Trophoblast cell (in vitro differentiated cells and primary cell): Measurements from ENCODE around the gene DHRS7.
A peak's percentile ranks its signal among the peaks of the same experiment; 100 is the strongest.

Experiments
- DNase-seq, 2 donors: peaks; one replicate each; pipeline ENCODE4 v3.0.0-alpha.2; 2016
- H2AFZ ChIP-seq: 2 replicates; pipeline ENCODE4 v1.6.1; 2013; ENCODE audit warnings: low read length, moderate library complexity, mild to moderate bottlenecking; ENCODE audit not compliant: insufficient read depth, poor library complexity
- H2AK5ac ChIP-seq: 2 replicates; pipeline ENCODE4 v1.6.1; 2013; ENCODE audit warnings: mild to moderate bottlenecking, low read length
- H2BK120ac ChIP-seq: 2 replicates; pipeline ENCODE4 v1.6.1; 2013; ENCODE audit warnings: low read length, mild to moderate bottlenecking, moderate library complexity; ENCODE audit not compliant: insufficient read depth, poor library complexity
- H2BK12ac ChIP-seq: 2 replicates; pipeline ENCODE4 v1.6.1; 2013; ENCODE audit warnings: mild to moderate bottlenecking, low read length, moderate library complexity
- H2BK5ac ChIP-seq: 2 replicates; pipeline ENCODE4 v1.6.1; 2013; ENCODE audit warnings: low read length, low read depth, moderate library complexity, mild to moderate bottlenecking; ENCODE audit not compliant: poor library complexity
- H3K14ac ChIP-seq: 2 replicates; pipeline ENCODE4 v1.6.1; 2013; ENCODE audit warnings: mild to moderate bottlenecking, low read length
- H3K18ac ChIP-seq: 2 replicates; pipeline ENCODE4 v1.6.1; 2013; ENCODE audit warnings: mild to moderate bottlenecking, low read length
- H3K23ac ChIP-seq: 2 replicates; pipeline ENCODE4 v1.6.1; 2013; ENCODE audit warnings: low read length
- H3K27ac ChIP-seq: 2 replicates; pipeline ENCODE4 v1.5.1; 2013; ENCODE audit warnings: low read depth, mild to moderate bottlenecking, inconsistent platforms, low read length, moderate library complexity
- H3K27me3 ChIP-seq: 2 replicates; pipeline ENCODE4 v1.6.1; 2013; ENCODE audit warnings: inconsistent platforms, mild to moderate bottlenecking, low read length, moderate library complexity; ENCODE audit not compliant: insufficient read depth
- H3K36me3 ChIP-seq, 2 experiments: 1 replicate in 1 of 2; 2 replicates in 1 of 2; pipeline ENCODE4 v1.6.1; 2013; ENCODE audit warnings: low read length in 2 of 2, mild to moderate bottlenecking in 2 of 2, moderate library complexity in 1 of 2; ENCODE audit not compliant: insufficient read depth in 2 of 2, control insufficient read depth in 1 of 2
- H3K4ac ChIP-seq: 2 replicates; pipeline ENCODE4 v1.6.1; 2013; ENCODE audit warnings: low read depth, mild to moderate bottlenecking, low read length, moderate library complexity
- H3K4me1 ChIP-seq, 2 experiments: 1 replicate in 1 of 2; 2 replicates in 1 of 2; pipeline ENCODE4 v1.6.1; 2013; ENCODE audit warnings: low read length in 2 of 2, mild to moderate bottlenecking in 2 of 2, moderate library complexity in 1 of 2; ENCODE audit not compliant: insufficient read depth in 2 of 2, control insufficient read depth in 1 of 2
- H3K4me2 ChIP-seq: 2 replicates; pipeline ENCODE4 v1.6.1; 2013; ENCODE audit warnings: inconsistent platforms, mild to moderate bottlenecking, low read length, moderate library complexity
- H3K4me3 ChIP-seq: 2 replicates; pipeline ENCODE4 v1.5.1; 2013; ENCODE audit warnings: mild to moderate bottlenecking, low read depth, low read length, inconsistent platforms
- H3K79me1 ChIP-seq: one replicate; pipeline ENCODE4 v1.6.1; 2013; ENCODE audit warnings: low read length
- H3K79me2 ChIP-seq: 2 replicates; pipeline ENCODE4 v1.6.1; 2013; ENCODE audit warnings: low read length, mild to moderate bottlenecking; ENCODE audit not compliant: control insufficient read depth, insufficient read depth, poor library complexity
- H3K9ac ChIP-seq: 2 replicates; pipeline ENCODE4 v1.6.1; 2013; ENCODE audit warnings: mild to moderate bottlenecking, low read length
- H3K9me3 ChIP-seq: 2 replicates; pipeline ENCODE4 v1.6.1; 2013; ENCODE audit warnings: low read depth, mild to moderate bottlenecking, control low read depth, inconsistent platforms, low read length; ENCODE audit not compliant: insufficient read depth
- H4K12ac ChIP-seq: 2 replicates; pipeline ENCODE4 v1.6.1; 2013; ENCODE audit warnings: low read depth, mild to moderate bottlenecking, low read length, moderate library complexity
- H4K8ac ChIP-seq: 2 replicates; pipeline ENCODE4 v1.6.1; 2013; ENCODE audit warnings: low read depth, mild to moderate bottlenecking, low read length, moderate library complexity
- H4K91ac ChIP-seq: one replicate; pipeline ENCODE4 v1.6.1; 2013; ENCODE audit warnings: low read depth, mild to moderate bottlenecking, low read length, moderate library complexity
- WGBS: extraction: QIAGEN DNeasy Blood & Tissue Kit; methylation state at CpG from one replicate; pipeline ENCODE4 v1.1.7; 2013; ENCODE audit warnings: missing lambda C conversion rate; ENCODE audit not compliant: insufficient read length, insufficient coverage; ENCODE audit errors: extremely low coverage; 5-methylcytosine and 5-hydroxymethylcytosine counted together

DHRS7 gene

GRCh38 chr14:60211153-60211552, 46.0 kb upstream of the DHRS7 start:
- H3K4me3 ChIP-seq = no peak overlapping the region
- no peaks in the 10 kb centered on the region for H3K27me3 ChIP-seq
- no peak overlapping the region for H4K8ac ChIP-seq
- no peaks in the 10 kb centered on the region for H3K36me3 ChIP-seq
- no peak overlapping the region for H2AK5ac ChIP-seq
- WGBS = no CpG with 5 or more reads among the region's 3 CpGs
- H3K9me3 ChIP-seq = peaks cover 2% of the 10 kb centered on the region
- H3K27ac ChIP-seq = no peak overlapping the region
- no peak overlapping the region for H2BK120ac ChIP-seq
- H3K79me1 ChIP-seq = no peaks in the 10 kb centered on the region
- no peak for DNase-seq
- H2BK12ac ChIP-seq = no peak overlapping the region
- H3K4ac ChIP-seq = no peak overlapping the region
- no peak overlapping the region for H4K91ac ChIP-seq
- no peak overlapping the region for H3K18ac ChIP-seq
- no peaks in the 10 kb centered on the region for H3K4me1 ChIP-seq
- H3K14ac ChIP-seq = no peak overlapping the region
- H4K12ac ChIP-seq = no peak overlapping the region
- H3K9ac ChIP-seq = no peak overlapping the region
- H3K4me2 ChIP-seq = no peak overlapping the region
- H3K23ac ChIP-seq = no peak overlapping the region
- no peaks in the 10 kb centered on the region for H3K79me2 ChIP-seq
- H2BK5ac ChIP-seq = no peak overlapping the region
- H2AFZ ChIP-seq = no peak overlapping the region

- no peaks in the 10 kb centered on the region for H3K4me1 ChIP-seq
- H3K27ac ChIP-seq = no peak overlapping the region
- no peak overlapping the region for H3K4me3 ChIP-seq
- no peak overlapping the region for H2AK5ac ChIP-seq
- no peak overlapping the region for H3K4me2 ChIP-seq
- H3K18ac ChIP-seq = no peak overlapping the region
- no peaks in the 10 kb centered on the region for H3K79me1 ChIP-seq
- no peak overlapping the region for H4K12ac ChIP-seq
- WGBS = no CpG with 5 or more reads among the region's 1 CpG
- H3K4ac ChIP-seq = no peak overlapping the region
- H2BK5ac ChIP-seq = no peak overlapping the region
- H3K9me3 ChIP-seq = peaks cover 2% of the 10 kb centered on the region
- no peak overlapping the region for H2AFZ ChIP-seq
- no peak overlapping the region for H3K9ac ChIP-seq
- no peak for DNase-seq
- no peaks in the 10 kb centered on the region for H3K36me3 ChIP-seq
- no peaks in the 10 kb centered on the region for H3K79me2 ChIP-seq
- no peak overlapping the region for H2BK12ac ChIP-seq
- no peak overlapping the region for H3K14ac ChIP-seq
- no peaks in the 10 kb centered on the region for H3K27me3 ChIP-seq
- no peak overlapping the region for H2BK120ac ChIP-seq
- no peak overlapping the region for H3K23ac ChIP-seq
- no peak overlapping the region for H4K91ac ChIP-seq
- no peak overlapping the region for H4K8ac ChIP-seq
Observed at GRCh38 chr14:60210703-60211102, 45.5 kb upstream of the DHRS7 start.

- no peaks in the 10 kb centered on the region for H3K36me3 ChIP-seq
- peak in 1 of 2 donors; percentile 18 for DNase-seq
- no peak overlapping the region for H3K18ac ChIP-seq
- no peak overlapping the region for H3K9ac ChIP-seq
- no peak overlapping the region for H3K4me3 ChIP-seq
- H2BK120ac ChIP-seq = no peak overlapping the region
- no peak overlapping the region for H4K91ac ChIP-seq
- no peak overlapping the region for H3K14ac ChIP-seq
- no peak overlapping the region for H2BK5ac ChIP-seq
- H2AFZ ChIP-seq = no peak overlapping the region
- H3K4ac ChIP-seq = no peak overlapping the region
- H3K27ac ChIP-seq = no peak overlapping the region
- no peaks in the 10 kb centered on the region for H3K4me1 ChIP-seq
- peaks cover 2% of the 10 kb centered on the region for H3K9me3 ChIP-seq
- H3K79me1 ChIP-seq = no peaks in the 10 kb centered on the region
- H3K23ac ChIP-seq = no peak overlapping the region
- no peak overlapping the region for H4K8ac ChIP-seq
- no peaks in the 10 kb centered on the region for H3K79me2 ChIP-seq
- no peak overlapping the region for H2AK5ac ChIP-seq
- no peak overlapping the region for H3K4me2 ChIP-seq
- no peak overlapping the region for H4K12ac ChIP-seq
- no peak overlapping the region for H2BK12ac ChIP-seq
- no peaks in the 10 kb centered on the region for H3K27me3 ChIP-seq
- WGBS = 100% methylated on average over 1 of the region's 6 CpGs
Observed at GRCh38 chr14:60206837-60207533, 41.8 kb upstream of the DHRS7 start.

GRCh38 chr14:60206249-60206670, 41.1 kb upstream of the DHRS7 start:
- DNase-seq = no peak
- Histone ChIP-seq H3K23ac (no peak overlapping the region), H4K91ac (no peak overlapping the region), H3K27me3 (no peaks in the 10 kb centered on the region), H3K14ac (no peak overlapping the region), H3K4me3 (no peak overlapping the region), H2BK12ac (no peak overlapping the region), H3K9ac (no peak overlapping the region), H2BK120ac (no peak overlapping the region), H3K79me1 (no peaks in the 10 kb centered on the region), H4K12ac (no peak overlapping the region), H3K36me3 (no peaks in the 10 kb centered on the region), H2BK5ac (no peak overlapping the region), H3K4ac (no peak overlapping the region), H2AK5ac (no peak overlapping the region), H3K4me2 (no peak overlapping the region), H3K79me2 (no peaks in the 10 kb centered on the region), H4K8ac (no peak overlapping the region), H3K9me3 (peaks cover 2% of the 10 kb centered on the region), H3K4me1 (no peaks in the 10 kb centered on the region), H3K18ac (no peak overlapping the region), H2AFZ (no peak overlapping the region), H3K27ac (no peak overlapping the region)
- WGBS = no CpG with 5 or more reads among the region's 7 CpGs
